HG02938 (cell line): ENCODE results near the gene TBC1D10B.
"Not testable (repeated sequence)": the region's sequence is repeated elsewhere in the genome, so short reads cannot be mapped to it uniquely, and the experiment has no call there.

ENCODE experiments used
- ATAC-seq: cut with Tn5 transposase; IDR thresholded peaks from one replicate; pipeline ENCODE4 v1.9.1; 2021; ENCODE audit warnings: mild to moderate bottlenecking, moderate library complexity; ENCODE audit not compliant: unreplicated experiment

TBC1D10B gene

DNA sequence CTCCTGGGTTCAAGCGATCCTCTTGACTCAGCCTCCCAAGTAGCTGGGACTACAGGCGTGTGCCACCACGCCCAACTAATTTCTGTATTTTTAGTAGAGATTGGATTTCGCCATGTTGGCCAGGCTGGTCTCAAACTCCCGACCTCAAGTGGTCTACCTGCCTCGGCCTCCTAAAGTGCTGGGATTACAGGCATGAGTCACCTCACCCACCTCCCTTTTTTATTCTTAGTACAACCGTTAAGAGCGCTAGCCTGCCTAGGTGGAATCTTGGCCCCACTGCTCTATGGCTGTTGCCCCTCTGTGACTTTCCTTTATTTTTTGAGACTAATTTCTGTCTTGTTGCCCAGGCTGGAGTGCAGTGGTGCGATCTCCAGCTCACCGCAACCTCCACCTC is 32.3 kb downstream of the TBC1D10B start:
- ATAC-seq: not testable (repeated sequence)

DNA sequence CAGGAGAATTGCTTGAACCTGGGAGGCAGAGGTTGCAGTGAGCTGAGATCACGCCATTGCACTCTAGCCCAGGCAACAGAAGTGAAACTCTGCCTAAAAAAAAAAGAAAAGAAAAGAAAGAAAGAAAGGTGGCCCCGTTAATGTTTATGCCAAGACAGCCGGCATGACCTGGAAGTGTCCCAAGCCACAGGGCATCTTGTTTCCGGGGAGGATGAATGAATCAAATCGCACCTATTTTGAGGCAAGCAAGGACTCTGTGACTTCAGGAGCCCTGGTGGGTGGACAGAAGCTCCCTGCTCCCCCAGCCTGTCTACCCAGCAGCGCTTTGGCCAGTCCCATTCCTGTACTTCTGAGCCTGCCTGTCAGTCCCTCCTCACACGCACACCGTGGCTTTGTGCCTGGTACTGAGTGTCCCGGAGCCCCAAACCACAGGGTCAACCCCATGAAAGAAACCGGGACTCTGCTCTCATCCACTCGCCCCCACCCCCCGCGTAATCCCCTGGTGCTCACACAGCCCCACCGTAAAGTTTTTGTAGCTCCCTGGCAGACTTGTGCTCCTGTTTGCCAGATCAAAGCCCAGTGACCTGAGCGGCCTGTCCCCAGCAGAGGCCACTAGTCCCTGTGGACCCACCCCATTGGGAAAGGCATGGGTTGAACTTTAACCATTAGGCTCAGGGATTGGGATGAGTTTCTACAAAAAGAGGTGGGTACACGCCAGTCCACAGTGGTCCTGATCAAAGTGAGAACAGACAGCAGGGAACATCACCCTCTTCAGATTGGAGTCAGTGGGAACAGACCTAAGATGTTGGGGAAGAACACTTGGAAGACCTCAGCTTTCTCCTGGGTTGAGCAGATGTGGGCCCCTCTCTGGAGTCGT is 34.5 kb downstream of the TBC1D10B start:
- ATAC-seq: peak; percentile 13

DNA sequence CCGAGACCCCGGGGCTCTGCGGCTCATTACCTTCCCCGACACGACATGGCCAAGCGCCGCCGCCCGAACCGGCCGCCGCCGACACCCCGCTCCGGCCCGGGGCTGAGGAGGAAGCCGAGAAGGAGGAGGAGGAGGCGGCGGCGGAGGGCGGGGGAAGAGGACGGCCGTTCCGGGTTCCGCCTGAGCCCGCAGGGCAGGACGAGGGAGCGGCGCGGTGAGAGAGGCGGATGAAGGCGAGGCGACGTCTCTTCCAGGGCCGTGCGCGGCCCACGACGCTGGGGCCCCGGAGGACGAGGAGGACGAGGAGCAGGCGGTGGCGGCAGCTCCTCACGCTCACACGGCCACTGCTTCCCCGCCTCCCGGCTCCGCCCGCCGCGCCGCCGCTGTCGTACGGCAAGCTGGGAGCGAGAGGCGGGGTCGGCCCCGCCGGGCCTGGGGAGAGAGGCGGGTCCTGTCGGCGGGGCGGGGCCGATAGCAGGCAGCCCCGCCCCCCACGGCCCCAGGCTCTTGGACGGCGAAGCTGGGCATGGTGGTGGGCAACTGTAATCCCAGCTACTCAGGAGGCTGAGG is 35.2 kb downstream of the TBC1D10B start:
- ATAC-seq: peak; percentile 61

DNA sequence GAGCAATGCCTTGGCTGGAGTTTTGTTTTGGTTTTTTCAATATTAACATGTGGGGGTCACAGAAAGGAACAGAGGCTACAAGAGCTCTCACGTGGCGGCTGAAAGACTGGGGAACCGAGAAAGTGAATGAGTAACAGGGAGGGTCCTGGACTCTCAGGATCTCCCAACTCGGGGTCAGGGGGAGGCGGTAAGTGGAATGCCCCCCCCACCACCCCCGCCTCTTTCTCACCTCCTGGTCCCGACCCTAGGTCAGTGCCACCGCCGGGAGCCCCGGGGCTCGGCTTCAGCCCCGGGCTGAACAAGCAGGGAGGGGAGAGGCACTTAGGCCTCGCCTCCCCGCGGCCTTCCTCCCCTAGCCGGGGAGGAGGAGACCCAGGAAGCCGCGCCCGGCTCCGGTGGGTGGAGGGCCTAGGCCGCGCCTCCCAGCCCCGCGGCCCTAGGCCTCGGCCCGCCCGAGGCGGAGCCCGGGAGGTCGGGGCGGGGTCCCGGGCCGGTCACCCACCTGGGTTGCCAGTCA is 35.8 kb downstream of the TBC1D10B start:
- ATAC-seq: peak; percentile 77

DNA sequence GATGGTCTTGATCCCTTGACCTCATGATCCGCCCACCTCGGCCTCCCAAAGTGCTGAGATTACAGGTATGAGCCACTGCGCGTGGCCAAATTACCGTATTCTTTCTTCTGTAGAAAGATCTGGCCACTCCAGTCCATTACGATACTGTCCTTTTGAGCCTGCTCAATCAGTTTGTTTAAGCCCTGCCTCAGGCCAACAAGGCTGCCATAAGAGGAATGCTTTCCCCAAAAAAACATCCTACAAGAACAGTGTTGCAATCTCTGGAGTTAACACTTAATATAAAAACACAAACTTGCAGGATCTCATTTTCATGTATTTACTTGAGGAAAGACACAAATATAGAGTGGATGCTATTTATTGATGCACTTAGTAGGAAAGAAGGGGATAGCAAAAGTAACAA is 46.1 kb downstream of the TBC1D10B start:
- not testable (repeated sequence) for ATAC-seq

DNA sequence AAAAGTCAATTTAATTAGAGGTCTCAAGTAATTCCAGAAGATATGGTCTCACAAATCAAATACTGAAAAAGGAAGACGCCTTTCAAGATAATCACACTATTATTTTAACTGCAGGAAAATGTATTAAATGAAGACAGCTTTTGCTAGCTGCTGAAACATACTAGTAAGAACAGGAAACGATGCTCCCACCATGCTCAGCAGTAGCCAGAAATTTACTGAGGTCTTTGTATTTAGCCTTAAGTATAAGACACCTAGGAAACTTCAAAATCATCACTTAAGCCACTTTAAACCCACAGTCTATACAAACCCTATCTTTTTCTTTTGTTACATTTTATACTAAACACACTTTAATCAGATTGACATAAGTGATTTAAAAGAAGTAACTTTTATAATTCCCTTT is 51.6 kb downstream of the TBC1D10B start:
- ATAC-seq: not testable (repeated sequence)

DNA sequence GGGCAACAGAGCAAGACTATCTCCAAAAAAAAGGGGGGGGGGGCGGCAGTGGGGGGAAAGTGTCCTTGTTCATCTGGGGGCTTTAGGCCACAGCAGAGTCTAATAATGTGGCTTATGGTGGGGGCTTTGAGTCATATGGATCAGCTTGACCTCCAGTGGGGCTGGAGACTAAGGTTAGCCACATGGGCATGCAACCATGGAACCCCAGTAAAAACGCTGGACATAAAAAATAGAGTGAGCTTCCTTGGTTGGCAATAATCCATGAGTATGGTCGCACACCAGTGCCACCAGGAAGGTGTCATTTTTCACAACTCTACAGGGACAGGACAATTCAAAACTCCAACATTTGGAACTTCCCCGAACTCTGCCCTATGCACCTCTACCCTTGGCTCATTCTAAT is 59.4 kb downstream of the TBC1D10B start:
- ATAC-seq: not testable (repeated sequence)

DNA sequence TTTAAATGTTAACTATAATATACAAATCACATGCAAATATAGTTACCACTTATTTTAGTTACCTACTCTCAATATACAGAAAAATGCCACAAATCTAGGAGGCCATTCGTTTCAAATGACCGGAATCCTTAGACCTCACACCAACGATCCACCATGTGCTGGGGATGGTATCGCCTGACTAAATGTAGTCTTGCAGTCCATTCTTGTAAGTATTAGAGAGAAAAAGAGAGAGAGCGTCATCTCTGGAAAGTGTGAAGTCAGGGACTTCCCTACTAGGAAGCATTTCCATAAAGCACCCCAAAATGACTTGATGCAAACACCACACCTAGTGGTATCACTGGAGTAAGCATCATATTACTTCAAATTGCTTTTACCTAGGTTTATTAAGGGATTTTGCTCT is 61.0 kb downstream of the TBC1D10B start:
- ATAC-seq: not testable (repeated sequence)
